NCI-H2081 (cell line): Measurements from ENCODE around the gene MEAF6.
"Not testable (repeated sequence)": the region's sequence is repeated elsewhere in the genome, so short reads cannot be mapped to it uniquely, and the experiment has no call there.

Experiments
- DNase-seq, 2 experiments: peaks; one replicate each; lab custom pipeline; 2025; lab: John Stamatoyannopoulos, UW

The MEAF6 gene

GRCh38 chr1:37514350-37515184 lies at the start of gene MEAF6:
MEAF6 (minus strand) TSS chr1:37514766; CDS start chr1:37514746, 20 bp downstream.
- DNase-seq, result peak; percentile 85 to 92

GRCh38 chr1:37562984-37563383 lies 48.4 kb upstream of the MEAF6 start:
- DNase-seq, result no peak

- DNase-seq, result no peak
Observed at GRCh38 chr1:37561133-37562132, 46.9 kb upstream of the MEAF6 start.

GRCh38 chr1:37560401-37561132 lies 46.0 kb upstream of the MEAF6 start:
- no peak for DNase-seq

GRCh38 chr1:37559957-37560379 lies 45.4 kb upstream of the MEAF6 start:
- DNase-seq, result not testable (repeated sequence)

GRCh38 chr1:37559080-37559479 lies 44.5 kb upstream of the MEAF6 start:
- no peak for DNase-seq

- DNase-seq, result no peak
Observed at GRCh38 chr1:37558411-37558810, 43.8 kb upstream of the MEAF6 start.

GRCh38 chr1:37557402-37557801 lies 42.8 kb upstream of the MEAF6 start:
- no peak for DNase-seq

- peak; percentile 94 for DNase-seq
Observed at GRCh38 chr1:37556712-37557196, 42.2 kb upstream of the MEAF6 start, which contains the start of gene DNALI1. DNALI1 (plus strand) TSS chr1:37556940; CDS start chr1:37556995, 55 bp downstream.

- peak; percentile 94 to 97 for DNase-seq
Observed at GRCh38 chr1:37553927-37554808, 39.6 kb upstream of the MEAF6 start, which contains the start of gene SNIP1. SNIP1 (minus strand) TSS chr1:37554293; CDS start chr1:37554229, 64 bp downstream.

- DNase-seq, result no peak
Observed at GRCh38 chr1:37553598-37553926, 39.0 kb upstream of the MEAF6 start.

- no peak for DNase-seq
Observed at GRCh38 chr1:37549341-37549740, 34.8 kb upstream of the MEAF6 start.

GRCh38 chr1:37545019-37545418 lies 30.5 kb upstream of the MEAF6 start:
- no peak for DNase-seq

GRCh38 chr1:37544530-37544929 lies 30.0 kb upstream of the MEAF6 start:
- no peak for DNase-seq

- DNase-seq, result no peak
Observed at GRCh38 chr1:37540036-37540785, 25.6 kb upstream of the MEAF6 start.

GRCh38 chr1:37539154-37539553 lies 24.6 kb upstream of the MEAF6 start:
- DNase-seq, result not testable (repeated sequence)

GRCh38 chr1:37537378-37537777 lies 22.8 kb upstream of the MEAF6 start:
- no peak for DNase-seq

GRCh38 chr1:37533317-37534093 lies 18.9 kb upstream of the MEAF6 start:
- DNase-seq, result no peak
